ENCODE results near the gene SET. TPM values are rescaled to one million over a fixed set of nuclear protein-coding genes. Genes with fewer than 3 reads are reported as not detected.

Gene SET
- total and polyA plus RNA-seq, 2 experiments from 2014 or later: 949 to 1,261 TPM

GRCh38 chr9:128706671-128707381 lies 17.8 kb downstream of the SET start:
- H3K27ac Mint-ChIP-seq: no peak overlapping the region
- DNase-seq (ENCODE audit: low spot score) (no peak), ATAC-seq (no peak)
- no peaks in the 10 kb centered on the region; the same call in 1 of the 2 replicates for H3K27me3 ChIP-seq (ENCODE audit: insufficient read depth)
- no peak overlapping the region for H3K4me3 ChIP-seq
- no peak overlapping the region for H3K4me3 Mint-ChIP-seq
- H4K20me1 ChIP-seq (replicated peaks; ENCODE audit: insufficient read depth): no peaks in the 10 kb centered on the region
- no peaks in the 10 kb centered on the region for H3K79me2 ChIP-seq (replicated peaks; ENCODE audit: insufficient read depth)
- H3K9me3 Mint-ChIP-seq: no peaks in the 10 kb centered on the region; the same call in 2 of the 3 replicates
- no peaks in the 10 kb centered on the region for H3K9me2 ChIP-seq (ENCODE audit: insufficient read depth)
- peaks cover 3% of the 10 kb centered on the region; the same call in 1 of the 2 replicates for H3F3A ChIP-seq (replicated peaks; ENCODE audit: low read depth)
- peaks cover 5% of the 10 kb centered on the region; the same call in 1 of the 3 replicates for H3K4me1 Mint-ChIP-seq
- TF ChIP-seq CREB1 (CRISPR knock-in tag; IDR thresholded peaks at IDR 0.05; ENCODE audit: low read depth): no peak
- no peak for TF ChIP-seq ZNF114 (CRISPR knock-in tag; IDR thresholded peaks at IDR 0.05)
- TF ChIP-seq POLR2AphosphoS5 (IDR thresholded peaks at IDR 0.05; ENCODE audit: low read depth): no peak
- no peak for TF ChIP-seq CTCF (conservative IDR thresholded peaks at IDR 0.05; ENCODE audit: low read depth in 2 of 2)
- TF ChIP-seq EZH2 (IDR thresholded peaks at IDR 0.05; ENCODE audit: low read depth, unreplicated experiment): no peak
- no peak for TF ChIP-seq JUNB (IDR thresholded peaks at IDR 0.05; ENCODE audit: unreplicated experiment)
- TF ChIP-seq ZNF331 (CRISPR knock-in tag; IDR thresholded peaks at IDR 0.05; ENCODE audit: low read depth): no peak
- no peak for TF ChIP-seq REST (IDR thresholded peaks at IDR 0.05; ENCODE audit: unreplicated experiment)
- TF ChIP-seq NANOG (IDR thresholded peaks at IDR 0.05; ENCODE audit: borderline replicate concordance): no peak
- peaks cover 5% of the 10 kb centered on the region; the same call in 1 of the 2 replicates for H3K4me1 ChIP-seq (ENCODE audit: insufficient read depth)
- no peak overlapping the region for H2AFZ ChIP-seq
- H3K27me3 Mint-ChIP-seq (ENCODE audit: insufficient read depth, low read depth, poor library complexity): peaks cover 6% of the 10 kb centered on the region
- H3K36me3 ChIP-seq (ENCODE audit: insufficient read depth): no peaks in the 10 kb centered on the region
- H3K36me3 Mint-ChIP-seq (ENCODE audit: low read depth): peaks cover 4% of the 10 kb centered on the region; the same call in 2 of the 3 replicates
- no peak overlapping the region for H3K4me2 ChIP-seq
- no peak overlapping the region for H3K27ac ChIP-seq (ENCODE audit: low read depth)

GRCh38 chr9:128707446-128707845 lies 18.4 kb downstream of the SET start:
- Histone ChIP-seq H4K20me1 (replicated peaks; ENCODE audit: insufficient read depth) (no peaks in the 10 kb centered on the region), H3K4me3 (no peak overlapping the region), H3K9me2 (ENCODE audit: insufficient read depth) (no peaks in the 10 kb centered on the region), H3K4me2 (no peak overlapping the region), H3K27me3 (ENCODE audit: insufficient read depth) (no peaks in the 10 kb centered on the region; the same call in 1 of the 2 replicates), H3K79me2 (replicated peaks; ENCODE audit: insufficient read depth) (no peaks in the 10 kb centered on the region), H2AFZ (no peak overlapping the region), H3K27ac (ENCODE audit: low read depth) (no peak overlapping the region), H3K36me3 (ENCODE audit: insufficient read depth) (no peaks in the 10 kb centered on the region), H3K4me1 (ENCODE audit: insufficient read depth) (peaks cover 5% of the 10 kb centered on the region; the same call in 1 of the 2 replicates), H3F3A (replicated peaks; ENCODE audit: low read depth) (peaks cover 3% of the 10 kb centered on the region; the same call in 1 of the 2 replicates)
- H3K36me3 Mint-ChIP-seq (ENCODE audit: low read depth): peaks cover 6% of the 10 kb centered on the region; the same call in 1 of the 3 replicates
- H3K27me3 Mint-ChIP-seq (ENCODE audit: insufficient read depth, low read depth, poor library complexity): peaks cover 5% of the 10 kb centered on the region
- H3K27ac Mint-ChIP-seq: no peak overlapping the region
- no peak for DNase-seq (ENCODE audit: low spot score)
- no peak for ATAC-seq
- peaks cover 5% of the 10 kb centered on the region; the same call in 1 of the 3 replicates for H3K4me1 Mint-ChIP-seq
- no peak overlapping the region for H3K4me3 Mint-ChIP-seq
- H3K9me3 Mint-ChIP-seq: no peaks in the 10 kb centered on the region; the same call in 2 of the 3 replicates
- TF ChIP-seq NANOG (IDR thresholded peaks at IDR 0.05; ENCODE audit: borderline replicate concordance) (no peak), EZH2phosphoT487 (IDR thresholded peaks at IDR 0.05; ENCODE audit: unreplicated experiment) (no peak)

Data from GM23338 (cell line).